Measurements from ENCODE around the gene MYLK.
A peak's percentile ranks its signal among the peaks of the same experiment; 100 is the strongest.

MYLK gene

GRCh38 chr3:123586131-123586530 is 298.0 kb downstream of the MYLK start:
- Histone ChIP-seq H3K9me3 (ENCODE audit: control insufficient read depth, insufficient read depth, low read length) (peaks cover 16% of the 10 kb centered on the region), H3K4me1 (ENCODE audit: insufficient read depth, low read length) (no peaks in the 10 kb centered on the region), H3K36me3 (ENCODE audit: insufficient read depth, low read length) (no peaks in the 10 kb centered on the region; the same call in 1 of the 2 replicates), H3K9ac (ENCODE audit: low read depth, low read length) (peak overlapping the region; percentile 88)

GRCh38 chr3:123584988-123585937 is 298.9 kb downstream of the MYLK start, which contains the start of gene HACD2:
Gene HACD2, minus strand, starts transcription at chr3:123585053. Its CDS starts 26 bp downstream, at chr3:123585027.
- Histone ChIP-seq H3K9ac (ENCODE audit: low read depth, low read length) (peak within 1 kb of the TSS; percentile 88), H3K36me3 (ENCODE audit: insufficient read depth, low read length) (no peaks in the 10 kb centered on the region; the same call in 1 of the 2 replicates), H3K4me1 (ENCODE audit: insufficient read depth, low read length) (no peaks in the 10 kb centered on the region), H3K9me3 (ENCODE audit: control insufficient read depth, insufficient read depth, low read length) (peaks cover 10% of the 10 kb centered on the region)

GRCh38 chr3:123584284-123584987 is 299.7 kb downstream of the MYLK start:
- H3K9me3 ChIP-seq (ENCODE audit: control insufficient read depth, insufficient read depth, low read length): peaks cover 2% of the 10 kb centered on the region; the same call in 1 of the 2 replicates

GRCh38 chr3:123583561-123583960 is 300.6 kb downstream of the MYLK start:
- Histone ChIP-seq H3K36me3 (ENCODE audit: insufficient read depth, low read length) (no peaks in the 10 kb centered on the region; the same call in 1 of the 2 replicates), H3K4me1 (ENCODE audit: insufficient read depth, low read length) (no peaks in the 10 kb centered on the region), H3K9ac (ENCODE audit: low read depth, low read length) (peak overlapping the region; percentile 88; the same call in 1 of the 2 replicates), H3K9me3 (ENCODE audit: control insufficient read depth, insufficient read depth, low read length) (no peaks in the 10 kb centered on the region)

More at GRCh38 chr3:123584284-123584987, 299.7 kb downstream of the MYLK start:
- H3K36me3 ChIP-seq (ENCODE audit: insufficient read depth, low read length): no peaks in the 10 kb centered on the region; the same call in 1 of the 2 replicates
- H3K9ac ChIP-seq (ENCODE audit: low read depth, low read length): peak overlapping the region; percentile 88
- no peaks in the 10 kb centered on the region for H3K4me1 ChIP-seq (ENCODE audit: insufficient read depth, low read length)

- H3K9ac ChIP-seq (ENCODE audit: low read depth, low read length): no peak overlapping the region
- H3K4me1 ChIP-seq (ENCODE audit: insufficient read depth, low read length): no peaks in the 10 kb centered on the region
- H3K36me3 ChIP-seq (ENCODE audit: insufficient read depth, low read length): no peaks in the 10 kb centered on the region; the same call in 1 of the 2 replicates
- H3K9me3 ChIP-seq (ENCODE audit: control insufficient read depth, insufficient read depth, low read length): no peaks in the 10 kb centered on the region
Measured at GRCh38 chr3:123582315-123582714, 301.8 kb downstream of the MYLK start.

GRCh38 chr3:123576122-123576521 is 308.0 kb downstream of the MYLK start:
- H3K9ac ChIP-seq (ENCODE audit: low read depth, low read length): no peak overlapping the region
- no peaks in the 10 kb centered on the region; the same call in 1 of the 2 replicates for H3K36me3 ChIP-seq (ENCODE audit: insufficient read depth, low read length)
- H3K4me1 ChIP-seq (ENCODE audit: insufficient read depth, low read length): peaks cover 7% of the 10 kb centered on the region; the same call in 1 of the 2 replicates

GRCh38 chr3:123571973-123572365 is 312.2 kb downstream of the MYLK start:
- Histone ChIP-seq H3K36me3 (ENCODE audit: insufficient read depth, low read length) (no peaks in the 10 kb centered on the region; the same call in 1 of the 2 replicates), H3K9ac (ENCODE audit: low read depth, low read length) (no peak overlapping the region), H3K4me1 (ENCODE audit: insufficient read depth, low read length) (peaks cover 7% of the 10 kb centered on the region; the same call in 1 of the 2 replicates), H3K9me3 (ENCODE audit: control insufficient read depth, insufficient read depth, low read length) (no peaks in the 10 kb centered on the region)

More at GRCh38 chr3:123576122-123576521, 308.0 kb downstream of the MYLK start:
- no peaks in the 10 kb centered on the region for H3K9me3 ChIP-seq (ENCODE audit: control insufficient read depth, insufficient read depth, low read length)

- Histone ChIP-seq H3K9me3 (ENCODE audit: control insufficient read depth, insufficient read depth, low read length) (no peaks in the 10 kb centered on the region), H3K36me3 (ENCODE audit: insufficient read depth, low read length) (no peaks in the 10 kb centered on the region; the same call in 1 of the 2 replicates), H3K9ac (ENCODE audit: low read depth, low read length) (no peak overlapping the region), H3K4me1 (ENCODE audit: insufficient read depth, low read length) (peaks cover 7% of the 10 kb centered on the region; the same call in 1 of the 2 replicates)
Measured at GRCh38 chr3:123571264-123571972, 312.7 kb downstream of the MYLK start.

- Histone ChIP-seq H3K4me1 (ENCODE audit: insufficient read depth, low read length) (peaks cover 7% of the 10 kb centered on the region; the same call in 1 of the 2 replicates), H3K9ac (ENCODE audit: low read depth, low read length) (no peak overlapping the region), H3K9me3 (ENCODE audit: control insufficient read depth, insufficient read depth, low read length) (no peaks in the 10 kb centered on the region), H3K36me3 (ENCODE audit: insufficient read depth, low read length) (no peaks in the 10 kb centered on the region; the same call in 1 of the 2 replicates)
Measured at GRCh38 chr3:123568875-123569274, 315.3 kb downstream of the MYLK start.

GRCh38 chr3:123568034-123568433 is 316.1 kb downstream of the MYLK start:
- Histone ChIP-seq H3K4me1 (ENCODE audit: insufficient read depth, low read length) (peaks cover 7% of the 10 kb centered on the region; the same call in 1 of the 2 replicates), H3K9ac (ENCODE audit: low read depth, low read length) (no peak overlapping the region), H3K9me3 (ENCODE audit: control insufficient read depth, insufficient read depth, low read length) (no peaks in the 10 kb centered on the region), H3K36me3 (ENCODE audit: insufficient read depth, low read length) (no peaks in the 10 kb centered on the region; the same call in 1 of the 2 replicates)

- Histone ChIP-seq H3K36me3 (ENCODE audit: insufficient read depth, low read length) (no peaks in the 10 kb centered on the region), H3K4me1 (ENCODE audit: insufficient read depth, low read length) (no peaks in the 10 kb centered on the region), H3K9ac (ENCODE audit: low read depth, low read length) (no peak overlapping the region), H3K9me3 (ENCODE audit: control insufficient read depth, insufficient read depth, low read length) (no peaks in the 10 kb centered on the region)
Measured at GRCh38 chr3:123564056-123564455, 320.1 kb downstream of the MYLK start.

- H3K9ac ChIP-seq (ENCODE audit: low read depth, low read length): no peak overlapping the region
- no peaks in the 10 kb centered on the region for H3K4me1 ChIP-seq (ENCODE audit: insufficient read depth, low read length)
- H3K9me3 ChIP-seq (ENCODE audit: control insufficient read depth, insufficient read depth, low read length): no peaks in the 10 kb centered on the region
- no peaks in the 10 kb centered on the region for H3K36me3 ChIP-seq (ENCODE audit: insufficient read depth, low read length)
Measured at GRCh38 chr3:123562547-123562946, 321.6 kb downstream of the MYLK start.

- Histone ChIP-seq H3K36me3 (ENCODE audit: insufficient read depth, low read length) (no peaks in the 10 kb centered on the region), H3K9me3 (ENCODE audit: control insufficient read depth, insufficient read depth, low read length) (no peaks in the 10 kb centered on the region), H3K4me1 (ENCODE audit: insufficient read depth, low read length) (no peaks in the 10 kb centered on the region), H3K9ac (ENCODE audit: low read depth, low read length) (no peak overlapping the region)
Measured at GRCh38 chr3:123561188-123561587, 322.9 kb downstream of the MYLK start.

Measured in ES-I3 (cell line).